HCT116 (cell line): ENCODE results near the gene F11R. TPM values are rescaled to one million over a fixed set of nuclear protein-coding genes. Genes with fewer than 3 reads are reported as not detected.

Experiments
- ATAC-seq: fragments of 200-7000 bp; cut with Tn5 transposase; 2 replicates; pipeline ENCODE4 v1.9.1; 2020; ENCODE audit warnings: mild to moderate bottlenecking, moderate library complexity
- BruUV-seq: library from RNA; stranded (reverse); fragments of 400-500 nt; replicated peaks from 2 replicates; lab custom pipeline; 2021; lab: Mats Ljungman, UMichigan
- CTCF ChIA-PET: fragments of 300-600 bp; sonication (Branson Sonifier 250); formaldehyde crosslinking; loops from one replicate; lab custom pipeline; 2021; ENCODE audit warnings: antibody characterized with exemption; lab: Charles Lee
- POLR2A ChIA-PET: fragments of 300-600, 350-600 bp; sonication (Branson Sonifier 250); formaldehyde crosslinking; loops from one replicate; lab custom pipeline; 2021; ENCODE audit warnings: antibody characterized with exemption; lab: Charles Lee
- RAD21 ChIA-PET, 2 experiments: fragments of 300-600 bp; sonication (Branson Sonifier 250); formaldehyde crosslinking; loops; one replicate each; lab custom pipeline; 2023; ENCODE audit warnings: low total read pairs in 2 of 2; ENCODE audit not compliant: uncharacterized antibody in 2 of 2, unreplicated experiment in 2 of 2, low non-redundant PET in 1 of 2; lab: Charles Lee
- DNase-seq: peaks from one replicate; pipeline ENCODE4 v3.0.0-alpha.2; 2010; ENCODE audit warnings: low read depth, low spot score
- H2AFZ ChIP-seq: fragments of 200-600 bp; shearing (Covaris generic), sonication (generic); 2 replicates; pipeline ENCODE4 v1.6.1; 2017; ENCODE audit warnings: low read depth, mixed run types, mixed read lengths, antibody characterized with exemption, low read length; ENCODE audit not compliant: poor library complexity, severe bottlenecking
- H3K27ac ChIP-seq: 2 replicates; pipeline ENCODE4 v1.5.1; 2012; ENCODE audit warnings: low read depth, low read length
- H3K27me3 ChIP-seq: fragments of 200-600 bp; sonication (generic); 2 replicates; pipeline ENCODE4 v1.6.1; 2016; ENCODE audit warnings: mixed run types, low read length, mixed read lengths; ENCODE audit not compliant: insufficient read depth
- H3K36me3 ChIP-seq, 2 experiments: fragments of 200-500 bp in 1 of 2; fragments of 200-600 bp in 1 of 2; sonication (Bioruptor generic) in 1 of 2; sonication (generic) in 1 of 2; 2 replicates each; pipeline versions ENCODE4 v1.5.1 to v1.6.1; 2014 to 2016; ENCODE audit warnings: low read length in 2 of 2, inconsistent platforms in 1 of 2, mixed read lengths in 1 of 2, mixed run types in 1 of 2; ENCODE audit not compliant: insufficient read depth in 2 of 2, control insufficient read depth in 1 of 2
- H3K4me1 ChIP-seq, 2 experiments: fragments of 200-600 bp in 1 of 2; sonication (generic) in 1 of 2; 2 replicates each; pipeline versions ENCODE4 v1.5.1 to v1.6.1; 2012 to 2017; ENCODE audit warnings: low read length in 2 of 2, inconsistent platforms in 1 of 2, mild to moderate bottlenecking in 1 of 2, mixed read lengths in 1 of 2, mixed run types in 1 of 2, moderate library complexity in 1 of 2; ENCODE audit not compliant: insufficient read depth in 2 of 2, control insufficient read depth in 1 of 2
- H3K4me2 ChIP-seq: fragments of 200-600 bp; sonication (generic); 2 replicates; pipeline ENCODE4 v1.6.1; 2017; ENCODE audit warnings: mixed run types, low read length, mixed read lengths
- H3K4me3 ChIP-seq, 2 experiments: fragments of 200-600 bp in 1 of 2; sonication (generic) in 1 of 2; replicated peaks in 1 of 2; 2 replicates each; pipeline ENCODE4 v1.5.1; 2011 to 2016; ENCODE audit warnings: low read length in 2 of 2, control low read depth in 1 of 2, low read depth in 1 of 2, mild to moderate bottlenecking in 1 of 2, mixed read lengths in 1 of 2, mixed run types in 1 of 2
- H3K79me2 ChIP-seq: fragments of 200-600 bp; sonication (generic); 2 replicates; pipeline ENCODE4 v1.6.1; 2017; ENCODE audit warnings: mild to moderate bottlenecking, mixed run types, low read length, moderate library complexity, mixed read lengths; ENCODE audit not compliant: insufficient read depth
- H3K9ac ChIP-seq: fragments of 200-600 bp; sonication (generic); 2 replicates; pipeline ENCODE4 v1.6.1; 2016; ENCODE audit warnings: low read length, mixed read lengths
- H3K9me2 ChIP-seq: fragments of 200-600 bp; sonication (generic), shearing (Covaris generic); 2 replicates; pipeline ENCODE4 v1.6.1; 2017; ENCODE audit warnings: mixed run types, mild to moderate bottlenecking, moderate library complexity; ENCODE audit not compliant: insufficient read depth
- H3K9me3 ChIP-seq, 2 experiments: fragments of 200-500 bp in 1 of 2; fragments of 200-600 bp in 1 of 2; sonication (Bioruptor generic) in 1 of 2; sonication (generic) in 1 of 2; 2 replicates each; pipeline ENCODE4 v1.6.1; 2014 to 2017; ENCODE audit warnings: low read length in 2 of 2, mixed read lengths in 2 of 2, inconsistent platforms in 1 of 2, low read depth in 1 of 2, mild to moderate bottlenecking in 1 of 2, mixed run types in 1 of 2, moderate library complexity in 1 of 2; ENCODE audit not compliant: control insufficient read depth in 1 of 2, insufficient read depth in 1 of 2
- H4K20me1 ChIP-seq: fragments of 200-600 bp; sonication (generic), shearing (Covaris generic); 2 replicates; pipeline ENCODE4 v1.6.1; 2017; ENCODE audit warnings: mixed run types, mild to moderate bottlenecking, moderate library complexity; ENCODE audit not compliant: insufficient read depth
- CBX3 ChIP-seq: IDR thresholded peaks from 2 replicates; pipeline ENCODE4 v1.6.1; 2012; ENCODE audit warnings: low read depth
- EGR1 ChIP-seq: IDR thresholded peaks from 2 replicates; pipeline ENCODE4 v1.6.1; 2012; ENCODE audit warnings: low read depth
- ELF1 ChIP-seq: IDR thresholded peaks from 2 replicates; pipeline ENCODE4 v1.6.1; 2012; ENCODE audit warnings: low read depth, borderline replicate concordance
- EZH2 ChIP-seq: fragments of 200-600 bp; sonication (generic); IDR thresholded peaks from 2 replicates; pipeline ENCODE4 v1.6.1; 2017; ENCODE audit warnings: antibody characterized with exemption, mixed run types
- POLR2A ChIP-seq: IDR thresholded peaks from 2 replicates; pipeline ENCODE4 v1.7.0; 2011; ENCODE audit warnings: borderline replicate concordance; ENCODE audit not compliant: insufficient read depth, insufficient read length; ENCODE audit errors: extremely low read depth
- POLR2AphosphoS5 ChIP-seq: IDR thresholded peaks from 2 replicates; pipeline ENCODE4 v1.6.1; 2011; ENCODE audit warnings: mild to moderate bottlenecking, low read depth, low read length, moderate library complexity
- RAD21 ChIP-seq: IDR thresholded peaks from 2 replicates; pipeline ENCODE4 v1.6.1; 2012; ENCODE audit warnings: low read depth, mild to moderate bottlenecking
- SIN3A ChIP-seq: IDR thresholded peaks from 2 replicates; pipeline ENCODE4 v1.6.1; 2012; ENCODE audit warnings: low read depth
- SP1 ChIP-seq: IDR thresholded peaks from 2 replicates; pipeline ENCODE4 v1.6.1; 2012; ENCODE audit warnings: low read depth
- SRF ChIP-seq: IDR thresholded peaks from 2 replicates; pipeline ENCODE4 v1.6.1; 2012; ENCODE audit warnings: low read depth
- TCF7L2 ChIP-seq: IDR thresholded peaks from 2 replicates; pipeline ENCODE4 v1.7.0; 2011; ENCODE audit warnings: borderline replicate concordance, inconsistent platforms; ENCODE audit not compliant: insufficient read depth, insufficient read length; ENCODE audit errors: extremely low read depth
- YY1 ChIP-seq: IDR thresholded peaks from 2 replicates; pipeline ENCODE4 v1.6.1; 2011; ENCODE audit warnings: low read length, low read depth, moderate library complexity, mild to moderate bottlenecking; ENCODE audit not compliant: insufficient replicate concordance; ENCODE audit errors: extremely low read depth
- ZFX ChIP-seq: fragments of 450-650 bp; IDR thresholded peaks from 2 replicates; pipeline ENCODE4 v1.6.1; 2017
- intact Hi-C: fragments of 100-400 bp; cut with micrococcal nuclease; formaldehyde crosslinking; loops from 2 replicates; pipeline ENCODE4 v1.10.0; 2022
- total RNA-seq: library from RNA; stranded (reverse); gene quantifications from one replicate; pipeline ENCODE4 v1.2.1, GENCODE V29; 2021; ENCODE audit not compliant: unreplicated experiment
- TF ChIP-seq, protein P1 (sequence below): IDR thresholded peaks from 2 replicates; pipeline ENCODE4 v1.6.1; 2012
- TF ChIP-seq, protein P2 (sequence below): IDR thresholded peaks from 2 replicates; pipeline ENCODE4 v1.6.1; 2011; ENCODE audit warnings: mild to moderate bottlenecking, low read length, moderate library complexity; ENCODE audit not compliant: insufficient replicate concordance; ENCODE audit errors: extremely low read depth
- TF ChIP-seq, protein P3 (sequence below): IDR thresholded peaks from 2 replicates; pipeline ENCODE4 v1.6.1; 2012; ENCODE audit warnings: low read depth
- TF ChIP-seq, protein P4 (sequence below): IDR thresholded peaks from 2 replicates; pipeline ENCODE4 v1.6.1; 2012
- TF ChIP-seq, protein P5 (sequence below), 3 experiments: fragments of 200-600 bp in 1 of 3; sonication (generic) in 1 of 3; IDR thresholded peaks in 2 of 3; conservative IDR thresholded peaks in 1 of 3; 2 replicates each; pipeline ENCODE4 v1.5.1; 2012 to 2017; ENCODE audit warnings: low read depth in 2 of 3, low read length in 2 of 3, antibody characterized with exemption in 1 of 3, borderline replicate concordance in 1 of 3, control low read depth in 1 of 3, mild to moderate bottlenecking in 1 of 3, mixed read lengths in 1 of 3, mixed run types in 1 of 3, moderate library complexity in 1 of 3; ENCODE audit not compliant: insufficient read depth in 1 of 3

F11R gene
- total RNA-seq, 1 experiment from 2014 or later: 86.7 TPM

DNA sequence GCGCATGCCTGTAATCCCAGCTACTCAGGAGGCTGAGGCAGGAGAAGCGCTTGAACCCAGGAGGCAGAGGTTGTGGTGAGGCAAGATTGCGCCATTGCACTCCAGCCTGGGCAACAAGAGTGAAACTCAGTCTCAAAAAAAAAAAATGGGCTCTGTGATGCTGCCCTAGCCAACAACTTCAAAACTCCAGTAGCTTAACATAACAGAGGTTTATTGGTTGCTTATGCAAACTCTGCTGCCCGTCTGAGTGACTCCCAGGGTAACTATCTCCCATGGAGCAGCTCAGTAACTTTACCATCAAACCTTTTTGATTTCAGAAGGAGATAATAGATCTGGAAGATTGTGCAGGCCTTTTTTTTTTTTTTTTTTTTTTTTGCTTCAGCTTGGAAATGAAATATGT, 47.5 kb downstream of the F11R start:
- H3K4me1 ChIP-seq: peaks cover 1 to 3% of the 10 kb centered on the region in 2 experiments; a peak in 2 of 4 replicates
- H3K27me3 ChIP-seq: no peaks in the 10 kb centered on the region
- H3K4me3 ChIP-seq: no peak overlapping the region
- POLR2A ChIA-PET: no interaction called here
- H3K79me2 ChIP-seq: no peaks in the 10 kb centered on the region
- H3K9ac ChIP-seq: no peak overlapping the region
- H3K9me2 ChIP-seq: no peaks in the 10 kb centered on the region
- H4K20me1 ChIP-seq: no peaks in the 10 kb centered on the region
- DNase-seq (no peak), ATAC-seq (no peak)
- BruUV-seq: no TSS peak
- TF ChIP-seq RAD21: no peak
- no peak for TF ChIP-seq ELF1
- TF ChIP-seq, protein P1, sequence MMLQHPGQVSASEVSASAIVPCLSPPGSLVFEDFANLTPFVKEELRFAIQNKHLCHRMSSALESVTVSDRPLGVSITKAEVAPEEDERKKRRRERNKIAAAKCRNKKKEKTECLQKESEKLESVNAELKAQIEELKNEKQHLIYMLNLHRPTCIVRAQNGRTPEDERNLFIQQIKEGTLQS: no peak
- no peak for TF ChIP-seq EZH2
- no peak for TF ChIP-seq SIN3A
- TF ChIP-seq, protein P2, sequence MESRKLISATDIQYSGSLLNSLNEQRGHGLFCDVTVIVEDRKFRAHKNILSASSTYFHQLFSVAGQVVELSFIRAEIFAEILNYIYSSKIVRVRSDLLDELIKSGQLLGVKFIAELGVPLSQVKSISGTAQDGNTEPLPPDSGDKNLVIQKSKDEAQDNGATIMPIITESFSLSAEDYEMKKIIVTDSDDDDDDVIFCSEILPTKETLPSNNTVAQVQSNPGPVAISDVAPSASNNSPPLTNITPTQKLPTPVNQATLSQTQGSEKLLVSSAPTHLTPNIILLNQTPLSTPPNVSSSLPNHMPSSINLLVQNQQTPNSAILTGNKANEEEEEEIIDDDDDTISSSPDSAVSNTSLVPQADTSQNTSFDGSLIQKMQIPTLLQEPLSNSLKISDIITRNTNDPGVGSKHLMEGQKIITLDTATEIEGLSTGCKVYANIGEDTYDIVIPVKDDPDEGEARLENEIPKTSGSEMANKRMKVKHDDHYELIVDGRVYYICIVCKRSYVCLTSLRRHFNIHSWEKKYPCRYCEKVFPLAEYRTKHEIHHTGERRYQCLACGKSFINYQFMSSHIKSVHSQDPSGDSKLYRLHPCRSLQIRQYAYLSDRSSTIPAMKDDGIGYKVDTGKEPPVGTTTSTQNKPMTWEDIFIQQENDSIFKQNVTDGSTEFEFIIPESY: no peak
- no peak for TF ChIP-seq SRF
- TF ChIP-seq POLR2AphosphoS5: no peak
- TF ChIP-seq, protein P3, sequence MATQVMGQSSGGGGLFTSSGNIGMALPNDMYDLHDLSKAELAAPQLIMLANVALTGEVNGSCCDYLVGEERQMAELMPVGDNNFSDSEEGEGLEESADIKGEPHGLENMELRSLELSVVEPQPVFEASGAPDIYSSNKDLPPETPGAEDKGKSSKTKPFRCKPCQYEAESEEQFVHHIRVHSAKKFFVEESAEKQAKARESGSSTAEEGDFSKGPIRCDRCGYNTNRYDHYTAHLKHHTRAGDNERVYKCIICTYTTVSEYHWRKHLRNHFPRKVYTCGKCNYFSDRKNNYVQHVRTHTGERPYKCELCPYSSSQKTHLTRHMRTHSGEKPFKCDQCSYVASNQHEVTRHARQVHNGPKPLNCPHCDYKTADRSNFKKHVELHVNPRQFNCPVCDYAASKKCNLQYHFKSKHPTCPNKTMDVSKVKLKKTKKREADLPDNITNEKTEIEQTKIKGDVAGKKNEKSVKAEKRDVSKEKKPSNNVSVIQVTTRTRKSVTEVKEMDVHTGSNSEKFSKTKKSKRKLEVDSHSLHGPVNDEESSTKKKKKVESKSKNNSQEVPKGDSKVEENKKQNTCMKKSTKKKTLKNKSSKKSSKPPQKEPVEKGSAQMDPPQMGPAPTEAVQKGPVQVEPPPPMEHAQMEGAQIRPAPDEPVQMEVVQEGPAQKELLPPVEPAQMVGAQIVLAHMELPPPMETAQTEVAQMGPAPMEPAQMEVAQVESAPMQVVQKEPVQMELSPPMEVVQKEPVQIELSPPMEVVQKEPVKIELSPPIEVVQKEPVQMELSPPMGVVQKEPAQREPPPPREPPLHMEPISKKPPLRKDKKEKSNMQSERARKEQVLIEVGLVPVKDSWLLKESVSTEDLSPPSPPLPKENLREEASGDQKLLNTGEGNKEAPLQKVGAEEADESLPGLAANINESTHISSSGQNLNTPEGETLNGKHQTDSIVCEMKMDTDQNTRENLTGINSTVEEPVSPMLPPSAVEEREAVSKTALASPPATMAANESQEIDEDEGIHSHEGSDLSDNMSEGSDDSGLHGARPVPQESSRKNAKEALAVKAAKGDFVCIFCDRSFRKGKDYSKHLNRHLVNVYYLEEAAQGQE: no peak
- no peak for TF ChIP-seq YY1
- no peak for TF ChIP-seq ZFX
- no peak for TF ChIP-seq POLR2A
- TF ChIP-seq, protein P4, sequence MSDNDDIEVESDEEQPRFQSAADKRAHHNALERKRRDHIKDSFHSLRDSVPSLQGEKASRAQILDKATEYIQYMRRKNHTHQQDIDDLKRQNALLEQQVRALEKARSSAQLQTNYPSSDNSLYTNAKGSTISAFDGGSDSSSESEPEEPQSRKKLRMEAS: no peak
- TF ChIP-seq EGR1: no peak
- no peak for TF ChIP-seq TCF7L2
- TF ChIP-seq, protein P5, sequence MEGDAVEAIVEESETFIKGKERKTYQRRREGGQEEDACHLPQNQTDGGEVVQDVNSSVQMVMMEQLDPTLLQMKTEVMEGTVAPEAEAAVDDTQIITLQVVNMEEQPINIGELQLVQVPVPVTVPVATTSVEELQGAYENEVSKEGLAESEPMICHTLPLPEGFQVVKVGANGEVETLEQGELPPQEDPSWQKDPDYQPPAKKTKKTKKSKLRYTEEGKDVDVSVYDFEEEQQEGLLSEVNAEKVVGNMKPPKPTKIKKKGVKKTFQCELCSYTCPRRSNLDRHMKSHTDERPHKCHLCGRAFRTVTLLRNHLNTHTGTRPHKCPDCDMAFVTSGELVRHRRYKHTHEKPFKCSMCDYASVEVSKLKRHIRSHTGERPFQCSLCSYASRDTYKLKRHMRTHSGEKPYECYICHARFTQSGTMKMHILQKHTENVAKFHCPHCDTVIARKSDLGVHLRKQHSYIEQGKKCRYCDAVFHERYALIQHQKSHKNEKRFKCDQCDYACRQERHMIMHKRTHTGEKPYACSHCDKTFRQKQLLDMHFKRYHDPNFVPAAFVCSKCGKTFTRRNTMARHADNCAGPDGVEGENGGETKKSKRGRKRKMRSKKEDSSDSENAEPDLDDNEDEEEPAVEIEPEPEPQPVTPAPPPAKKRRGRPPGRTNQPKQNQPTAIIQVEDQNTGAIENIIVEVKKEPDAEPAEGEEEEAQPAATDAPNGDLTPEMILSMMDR (IDR thresholded peaks at IDR 0.05 in 2 of 3, conservative IDR thresholded peaks at IDR 0.05 in 1 of 3; ENCODE audit: borderline replicate concordance in 1 of 3, insufficient read depth in 1 of 3, low read depth in 2 of 3, low read length in 2 of 3): no peak
- TF ChIP-seq SP1: no peak
- no peak for TF ChIP-seq CBX3
- CTCF ChIA-PET: interaction anchor here (0.8 kb wide), 1 partner anchor 17 kb away, joined by 3 read pairs; no protein-coding TSS in a partner anchor
- no peaks in the 10 kb centered on the region for H3K36me3 ChIP-seq
- no peak overlapping the region for H3K27ac ChIP-seq
- H2AFZ ChIP-seq: no peak overlapping the region
- RAD21 ChIA-PET: no interaction called here
- intact Hi-C loops: no loop called here
- H3K4me2 ChIP-seq: no peak overlapping the region
- H3K9me3 ChIP-seq: no peaks in the 10 kb centered on the region
